ENCODE data around the gene CNTN6.

GRCh38 chr3:1348547-1348946 lies 255.7 kb downstream of the CNTN6 start:
- no peak for TF ChIP-seq CTCF (IDR thresholded peaks at IDR 0.05 in 4 of 5, conservative IDR thresholded peaks at IDR 0.05 in 1 of 5)
- TF ChIP-seq POLR2A (IDR thresholded peaks at IDR 0.05) = no peak

Data from gastrocnemius medialis (tissue), 4 donors.